NCI-H446 treated with DMSO at 0.1 percent for 48 hours (cell line): ENCODE data around the gene CPN2.

ENCODE experiments used
- DNase-seq: peaks from one replicate; lab custom pipeline; 2025; lab: John Stamatoyannopoulos, UW

Gene CPN2

DNA sequence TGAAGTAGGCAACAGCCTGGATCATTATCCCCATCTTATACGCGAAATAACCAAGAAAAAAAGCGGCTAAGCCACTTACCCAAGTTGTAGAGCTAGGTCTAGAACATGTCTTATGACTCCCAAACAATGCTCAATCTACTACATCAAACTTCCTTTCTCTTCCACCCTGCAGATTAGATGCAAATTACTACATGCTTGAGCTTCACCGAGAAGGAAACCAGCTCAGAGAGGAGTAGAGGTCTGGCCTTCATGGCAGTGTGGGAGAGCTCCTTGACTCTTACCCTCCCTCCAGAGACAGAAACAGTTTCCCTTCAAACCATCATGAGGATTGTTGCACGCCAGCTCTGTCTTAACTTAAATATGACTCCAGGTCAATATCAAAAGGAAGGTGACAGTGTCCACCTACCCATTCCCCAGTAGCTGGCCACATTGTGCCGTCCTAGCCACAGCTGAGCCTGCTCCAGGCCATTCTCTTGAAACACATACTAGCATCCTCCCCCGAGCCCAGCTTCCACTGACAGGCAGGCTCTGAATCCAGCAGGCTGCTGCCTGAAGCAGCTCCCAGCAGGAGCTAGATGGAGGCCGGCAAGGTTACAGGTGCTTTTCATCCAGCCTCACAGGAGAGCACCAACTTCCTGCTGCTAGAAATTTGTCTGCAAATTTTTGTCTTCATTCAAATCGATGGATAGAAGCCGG, 56.8 kb downstream of the CPN2 start:
- DNase-seq = no peak

DNA sequence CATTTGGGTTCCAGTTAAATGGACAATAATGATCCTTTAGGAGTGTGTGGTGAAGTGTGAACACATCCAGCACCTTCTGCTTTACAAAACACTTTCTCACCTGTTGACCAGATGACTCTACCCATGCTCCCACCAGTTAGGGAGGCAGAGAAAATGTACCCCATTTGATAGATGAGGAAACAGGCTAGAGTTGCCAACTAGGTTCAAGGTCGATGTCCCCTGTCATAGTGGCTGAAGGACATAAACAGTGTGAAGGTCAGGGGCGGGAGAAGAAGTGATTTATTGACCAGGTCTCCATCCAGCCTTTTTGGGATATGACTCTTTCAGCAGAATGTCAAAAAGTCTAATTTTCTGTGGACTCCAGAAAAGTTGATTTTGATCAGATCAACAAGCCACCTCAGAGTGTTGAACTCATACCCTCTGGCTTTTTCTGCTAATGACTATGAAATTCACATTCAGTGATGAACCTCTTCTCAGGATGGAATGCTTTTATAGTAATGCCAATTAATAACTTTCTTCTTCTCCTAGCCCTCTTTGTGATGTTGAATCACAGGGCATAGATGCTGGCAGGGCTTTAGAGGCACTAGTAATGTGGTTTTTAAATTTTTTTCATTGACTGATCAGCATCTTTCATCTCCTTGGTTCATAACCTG, 57.5 kb downstream of the CPN2 start:
- DNase-seq = no peak

DNA sequence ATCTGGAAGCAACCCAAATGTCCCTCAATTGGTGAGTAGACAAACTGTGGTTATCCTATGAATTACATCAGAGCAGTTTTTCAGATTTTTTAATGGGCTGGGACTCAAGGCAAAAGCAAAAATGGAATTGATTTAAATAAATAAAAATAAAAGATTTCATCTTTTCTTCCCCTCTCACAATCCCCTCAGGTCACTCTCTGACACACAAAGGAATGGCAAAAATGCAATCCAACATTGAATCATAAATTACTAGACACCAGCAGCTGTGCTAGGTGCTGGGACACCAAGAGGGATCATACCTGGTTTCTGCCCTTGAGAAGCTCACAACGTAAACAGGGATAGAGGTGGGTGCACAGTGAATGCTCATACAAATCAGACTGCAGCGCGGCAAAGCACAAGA, 58.8 kb downstream of the CPN2 start:
- DNase-seq = no peak
